HG03439 (cell line): ENCODE measurements around the gene NBL1.

Source experiments
- ATAC-seq: cut with Tn5 transposase; IDR thresholded peaks from one replicate; pipeline ENCODE4 v1.9.1; 2021; ENCODE audit warnings: mild to moderate bottlenecking, moderate library complexity; ENCODE audit not compliant: unreplicated experiment

The NBL1 gene

GRCh38 chr1:19695772-19696171, 51.7 kb downstream of the NBL1 start:
- no peak for ATAC-seq

GRCh38 chr1:19696820-19697219, 52.7 kb downstream of the NBL1 start:
- ATAC-seq, result no peak

- ATAC-seq, result no peak
These were observed 54.1 kb downstream of the NBL1 start for GRCh38 chr1:19698181-19698580.

GRCh38 chr1:19700079-19700777, 56.1 kb downstream of the NBL1 start:
- ATAC-seq, result no peak

GRCh38 chr1:19703280-19703679, 59.2 kb downstream of the NBL1 start:
- ATAC-seq, result no peak

GRCh38 chr1:19704247-19705113, 60.4 kb downstream of the NBL1 start:
- ATAC-seq, result no peak

- ATAC-seq, result no peak
These were observed 61.4 kb downstream of the NBL1 start for GRCh38 chr1:19705464-19705863.

GRCh38 chr1:19706136-19706535, 62.0 kb downstream of the NBL1 start:
- no peak for ATAC-seq
